Stimulated activated CD8-positive, alpha-beta memory T cell treated with anti-CD3 and anti-CD28 coated beads, Interleukin-15, amount 100 ng/mL, for 4 hours (primary cell): ENCODE data around the gene CDC7.
"Not testable (repeated sequence)": the region's sequence is repeated elsewhere in the genome, so short reads cannot be mapped to it uniquely, and the experiment has no call there.

Source experiments
- DNase-seq, 2 donors: peaks; one replicate each; pipeline ENCODE4 v3.0.0-alpha.2; 2020; ENCODE audit warnings: low read depth in 2 of 2

The CDC7 gene

GRCh38 chr1:91510754-91511153 lies 10.1 kb downstream of the CDC7 start:
- no peak for DNase-seq

DNA sequence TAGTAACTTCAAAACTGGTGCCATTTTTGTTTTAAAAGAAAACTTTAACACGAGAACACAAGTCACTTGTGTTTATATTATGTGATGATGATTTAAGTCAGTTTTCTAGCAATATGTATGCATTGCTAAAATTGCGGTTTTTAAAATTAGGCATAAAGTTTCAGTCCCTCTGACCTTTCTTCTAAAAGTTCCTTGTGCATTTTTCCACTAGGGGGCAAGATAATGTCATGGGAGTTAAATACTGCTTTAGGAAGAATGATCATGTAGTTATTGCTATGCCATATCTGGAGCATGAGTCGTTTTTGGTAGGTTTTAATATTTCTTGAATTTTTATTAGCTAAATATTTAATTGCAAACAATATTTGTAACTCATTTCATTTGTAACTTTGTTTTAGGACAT lies 10.7 kb downstream of the CDC7 start:
- no peak for DNase-seq

DNA sequence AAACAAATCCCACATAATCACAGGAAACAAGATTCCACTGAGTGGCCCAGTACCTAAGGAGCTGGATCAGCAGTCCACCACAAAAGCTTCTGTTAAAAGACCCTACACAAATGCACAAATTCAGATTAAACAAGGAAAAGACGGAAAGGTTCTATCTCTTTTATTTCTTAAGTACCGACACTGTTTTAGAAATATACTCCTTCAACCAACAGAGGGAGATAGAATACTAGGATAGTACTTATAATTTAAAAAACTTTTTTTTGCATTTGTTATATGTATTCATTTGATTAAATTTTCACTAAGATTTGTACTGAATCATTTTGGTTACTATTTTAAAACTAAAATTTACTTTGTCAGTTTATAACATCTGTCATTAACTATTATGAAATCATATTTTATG lies 12.5 kb downstream of the CDC7 start:
- DNase-seq: no peak

DNA sequence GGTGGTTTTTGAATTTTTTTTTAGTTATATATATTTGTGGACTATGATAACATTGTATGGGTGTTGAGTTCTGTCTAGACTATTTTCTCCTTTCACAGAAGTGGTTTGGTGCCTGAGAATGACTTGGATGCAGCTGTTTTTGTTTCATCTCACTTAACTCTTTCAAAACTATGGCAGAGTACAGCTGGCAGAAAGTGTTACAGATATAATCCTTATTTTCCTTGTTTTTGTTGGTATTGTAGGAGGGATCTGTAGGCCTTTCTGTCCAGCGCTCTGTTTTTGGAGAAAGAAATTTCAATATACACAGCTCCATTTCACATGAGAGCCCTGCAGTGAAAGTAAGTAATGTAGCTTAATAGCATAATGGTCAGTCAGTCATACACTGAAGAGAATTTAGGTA lies 13.1 kb downstream of the CDC7 start:
- DNase-seq: no peak

GRCh38 chr1:91515994-91516393 lies 15.3 kb downstream of the CDC7 start:
- DNase-seq: no peak

DNA sequence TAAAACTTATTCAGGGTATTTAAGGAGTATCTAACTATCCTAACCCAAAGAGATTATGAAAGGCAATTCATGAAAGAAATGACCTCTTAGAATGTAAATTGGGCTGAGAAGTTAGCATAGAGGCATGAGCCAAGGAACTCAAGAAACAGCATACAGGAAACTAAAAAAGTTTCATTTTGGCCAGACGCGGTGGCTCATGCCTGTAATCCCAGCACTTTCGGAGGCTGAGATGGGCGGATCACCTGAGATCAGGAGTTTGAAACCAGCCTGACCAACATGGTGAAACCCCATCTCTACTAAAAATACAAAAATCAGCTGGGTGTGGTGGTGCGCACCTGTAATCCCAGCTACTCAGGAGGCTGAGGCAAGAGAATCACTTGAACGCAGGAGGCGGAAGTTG lies 16.0 kb downstream of the CDC7 start:
- DNase-seq: not testable (repeated sequence)

GRCh38 chr1:91519167-91519566 lies 18.5 kb downstream of the CDC7 start:
- not testable (repeated sequence) for DNase-seq

GRCh38 chr1:91520942-91521507 lies 20.4 kb downstream of the CDC7 start:
- DNase-seq: no peak

DNA sequence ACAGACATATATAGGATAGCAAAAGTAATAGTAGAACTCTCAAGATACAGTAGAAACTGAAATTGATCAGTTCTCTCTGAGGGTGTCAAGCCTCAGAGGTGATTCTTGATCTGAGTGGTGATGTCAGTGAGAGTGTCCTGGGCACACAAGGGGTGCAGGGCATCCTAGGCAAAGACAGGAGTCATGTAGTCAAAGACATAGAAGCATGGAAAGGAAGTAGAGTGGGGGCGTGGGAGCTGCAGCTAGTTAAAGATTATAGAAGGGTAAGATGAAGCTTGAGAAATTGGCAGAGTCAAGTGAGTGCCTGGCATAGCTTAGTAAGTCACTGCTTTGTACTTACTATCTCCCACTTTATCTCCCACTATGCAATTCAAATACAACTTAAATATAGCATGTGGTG lies 22.8 kb downstream of the CDC7 start:
- no peak for DNase-seq

DNA sequence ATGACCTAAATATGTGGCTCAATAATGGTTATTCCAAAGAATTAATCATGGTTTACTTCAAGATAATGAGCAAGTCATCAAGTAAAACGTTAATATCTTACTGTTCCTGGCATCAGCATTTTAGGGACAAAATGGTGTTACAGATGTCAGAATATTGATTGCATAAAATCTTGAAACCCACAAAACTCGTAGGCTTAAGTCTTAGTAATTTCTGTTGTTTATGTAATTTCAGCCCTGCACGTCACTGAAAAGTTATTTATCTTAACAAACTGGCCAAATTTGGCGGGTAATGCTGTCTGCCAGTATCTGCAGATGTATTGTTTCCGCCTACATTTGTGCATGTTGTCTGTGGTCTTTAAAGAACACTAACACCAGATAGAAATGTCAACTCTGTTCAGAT lies 25.8 kb downstream of the CDC7 start:
- DNase-seq: no peak

- DNase-seq: no peak
These were observed 26.7 kb downstream of the CDC7 start for GRCh38 chr1:91527266-91527765.

GRCh38 chr1:91527781-91528180 lies 27.1 kb downstream of the CDC7 start:
- DNase-seq: no peak

DNA sequence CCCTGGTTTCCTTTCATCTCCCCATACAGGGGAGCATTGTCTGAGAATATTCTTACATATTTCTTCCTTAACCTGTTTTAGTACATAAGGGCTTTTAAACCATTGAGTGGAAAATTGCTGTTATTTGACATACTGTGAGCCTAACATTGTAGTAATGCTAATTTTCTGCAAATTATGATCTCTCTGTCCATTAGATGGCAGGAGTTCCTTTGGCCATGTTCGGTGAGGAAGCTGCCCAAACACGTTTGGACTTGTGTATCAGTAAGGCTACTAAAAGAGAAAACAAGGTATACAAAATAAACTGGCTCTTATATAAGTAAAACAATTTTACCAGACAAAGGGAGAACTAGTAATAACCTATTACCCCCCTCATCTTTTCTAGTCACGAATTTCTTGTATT lies 29.2 kb downstream of the CDC7 start:
- no peak for DNase-seq

- DNase-seq: no peak
These were observed 32.8 kb downstream of the CDC7 start for GRCh38 chr1:91533361-91534024.

- no peak for DNase-seq
These were observed 34.8 kb downstream of the CDC7 start for GRCh38 chr1:91535441-91535840.

GRCh38 chr1:91537281-91537986 lies 36.8 kb downstream of the CDC7 start:
- no peak for DNase-seq

DNA sequence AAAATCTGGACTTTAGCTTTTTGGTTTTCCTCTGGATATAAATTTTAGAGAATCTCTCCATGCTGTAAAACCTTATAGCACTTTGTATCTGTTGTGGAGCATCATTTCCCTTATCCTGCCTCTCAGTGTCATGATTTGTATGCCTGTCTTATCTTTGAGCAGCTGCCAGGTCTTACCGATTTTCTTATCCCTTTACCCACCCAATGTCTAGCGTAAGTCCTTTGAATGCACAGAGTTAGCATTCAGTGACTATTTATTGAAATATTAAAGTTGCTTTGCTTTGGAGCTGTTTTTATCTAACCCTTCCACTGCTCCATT lies 37.3 kb downstream of the CDC7 start:
- DNase-seq: no peak

- DNase-seq: no peak
These were observed 40.3 kb downstream of the CDC7 start for GRCh38 chr1:91540910-91541309.

DNA sequence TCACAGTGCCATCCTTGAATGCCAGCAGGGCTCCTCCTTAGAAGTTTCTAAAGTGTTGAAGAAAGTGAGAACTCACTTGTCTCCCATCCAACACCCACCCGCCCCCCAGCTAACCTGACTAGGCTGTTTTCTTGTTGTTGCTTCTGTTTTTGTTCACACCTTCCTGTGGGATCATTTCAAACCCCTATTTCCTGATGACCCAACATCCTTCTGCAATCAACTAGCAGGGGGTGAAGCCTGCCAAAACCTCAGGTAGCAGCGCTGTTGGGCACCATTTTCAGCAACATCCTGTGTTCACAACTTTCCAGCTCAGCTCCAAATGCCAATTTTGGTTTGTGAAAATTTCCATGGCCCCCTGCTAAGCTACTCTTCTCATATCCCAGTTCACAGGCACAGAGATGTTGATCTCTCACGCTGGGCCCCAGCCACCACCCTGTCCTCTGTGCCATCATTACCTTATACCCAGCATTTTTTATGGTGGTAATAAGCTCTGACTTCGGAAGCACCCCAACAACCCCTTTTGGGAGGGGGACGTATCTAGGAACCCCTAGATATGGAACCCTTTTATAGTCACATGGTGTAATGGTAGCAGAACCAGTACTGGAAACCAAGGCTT lies 41.4 kb downstream of the CDC7 start:
- DNase-seq: no peak

DNA sequence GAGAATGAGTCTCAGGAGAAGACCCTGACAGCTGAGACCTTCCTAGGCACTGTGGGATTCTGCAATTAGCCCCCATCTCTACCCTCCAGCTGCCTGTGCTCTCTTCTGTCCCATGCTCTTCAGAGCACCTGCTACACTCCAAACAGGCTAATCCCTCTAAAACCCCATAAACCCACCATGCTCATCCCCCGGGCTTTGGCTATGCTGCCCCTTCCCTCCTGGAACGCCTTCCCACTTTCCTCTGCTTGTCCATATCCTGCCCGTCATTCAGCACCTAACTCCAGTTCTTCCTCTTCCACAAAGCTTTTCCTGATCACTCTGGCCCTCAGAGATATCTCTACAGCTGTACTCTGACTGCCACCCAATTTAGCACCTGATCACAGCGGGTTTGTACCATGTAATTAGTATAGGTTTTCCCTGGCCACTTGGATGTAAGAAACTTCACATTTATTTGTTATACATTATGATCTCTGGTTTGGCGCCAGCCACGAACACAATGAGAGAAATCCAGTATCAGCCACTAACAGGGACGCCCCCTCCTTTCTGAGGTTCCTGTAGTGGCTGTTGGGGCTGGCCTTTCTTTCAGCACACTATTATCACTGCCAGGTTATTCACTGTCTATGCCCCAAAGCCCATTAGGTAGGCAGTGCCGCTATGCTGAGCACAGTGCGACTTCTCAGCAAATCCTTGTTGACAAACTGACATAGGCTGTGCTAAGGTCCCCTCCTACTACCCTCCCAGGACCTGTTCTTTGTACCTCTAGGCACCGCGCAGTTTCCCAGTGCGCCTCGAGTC lies 45.1 kb downstream of the CDC7 start:
- no peak for DNase-seq

DNA sequence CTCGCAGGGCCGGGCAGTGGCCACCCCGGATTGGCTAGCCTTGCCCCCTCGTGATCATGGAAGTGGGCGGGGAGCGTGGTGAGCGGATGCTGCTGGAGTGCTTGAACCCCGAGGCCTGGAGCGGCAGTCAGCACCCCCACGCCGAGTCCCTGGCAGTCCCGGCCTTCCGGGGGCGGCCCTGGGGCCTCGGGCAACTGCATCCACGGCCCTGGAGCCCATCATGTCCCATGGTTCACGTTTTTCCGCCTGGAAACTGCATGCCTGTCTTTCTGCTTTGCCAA lies 45.6 kb downstream of the CDC7 start:
- no peak for DNase-seq

GRCh38 chr1:91546876-91547275 lies 46.2 kb downstream of the CDC7 start:
- DNase-seq: no peak
